ENCODE results near the gene RAB1B. TPM values are rescaled to one million over a fixed set of nuclear protein-coding genes. Genes with fewer than 3 reads are reported as not detected.
A peak's percentile ranks its signal among the peaks of the same experiment; 100 is the strongest.

The RAB1B gene
- total RNA-seq, 1 donor from 2014 or later: 72.7 TPM

DNA sequence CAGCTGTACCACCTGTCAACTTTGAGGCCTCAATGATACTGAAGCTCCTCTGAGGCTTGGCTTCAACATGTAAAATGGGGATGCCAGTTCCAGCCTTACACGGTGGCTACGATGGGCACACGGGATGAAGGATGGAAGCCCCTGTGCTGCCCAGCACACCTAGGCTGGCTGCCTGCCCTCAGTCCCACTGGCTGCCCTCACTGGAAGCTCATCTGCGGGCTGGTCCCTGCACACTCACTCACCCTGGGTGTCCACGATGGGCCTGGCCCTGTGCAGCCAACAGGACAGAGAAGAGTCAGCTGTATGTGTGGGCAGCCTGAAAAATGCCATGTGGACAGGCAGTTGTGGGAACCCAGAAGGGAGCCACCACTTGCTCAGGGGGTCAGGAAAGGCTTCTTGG, 18.3 kb downstream of the RAB1B start:
- H3K36me3 ChIP-seq: no peaks in the 10 kb centered on the region
- DNase-seq (ENCODE audit: extremely low spot score in 2 of 2): no peak
- no peak overlapping the region for H3K27ac ChIP-seq
- no peaks in the 10 kb centered on the region for H3K9me3 ChIP-seq
- no peaks in the 10 kb centered on the region for H3K27me3 ChIP-seq
- H3K4me3 ChIP-seq: no peak overlapping the region
- H3K4me1 ChIP-seq: peaks cover 47% of the 10 kb centered on the region
- no peak for TF ChIP-seq CTCF (IDR thresholded peaks at IDR 0.05)
- no peak for TF ChIP-seq POLR2AphosphoS5 (IDR thresholded peaks at IDR 0.05; ENCODE audit: insufficient read depth in 1 of 2, low read depth in 1 of 2)
- TF ChIP-seq POLR2A (IDR thresholded peaks at IDR 0.05): no peak
- intact Hi-C loops (cut with DNase I): loop anchor here (10.0 kb wide), 1 partner anchor 62 kb away; no protein-coding TSS in a partner anchor

DNA sequence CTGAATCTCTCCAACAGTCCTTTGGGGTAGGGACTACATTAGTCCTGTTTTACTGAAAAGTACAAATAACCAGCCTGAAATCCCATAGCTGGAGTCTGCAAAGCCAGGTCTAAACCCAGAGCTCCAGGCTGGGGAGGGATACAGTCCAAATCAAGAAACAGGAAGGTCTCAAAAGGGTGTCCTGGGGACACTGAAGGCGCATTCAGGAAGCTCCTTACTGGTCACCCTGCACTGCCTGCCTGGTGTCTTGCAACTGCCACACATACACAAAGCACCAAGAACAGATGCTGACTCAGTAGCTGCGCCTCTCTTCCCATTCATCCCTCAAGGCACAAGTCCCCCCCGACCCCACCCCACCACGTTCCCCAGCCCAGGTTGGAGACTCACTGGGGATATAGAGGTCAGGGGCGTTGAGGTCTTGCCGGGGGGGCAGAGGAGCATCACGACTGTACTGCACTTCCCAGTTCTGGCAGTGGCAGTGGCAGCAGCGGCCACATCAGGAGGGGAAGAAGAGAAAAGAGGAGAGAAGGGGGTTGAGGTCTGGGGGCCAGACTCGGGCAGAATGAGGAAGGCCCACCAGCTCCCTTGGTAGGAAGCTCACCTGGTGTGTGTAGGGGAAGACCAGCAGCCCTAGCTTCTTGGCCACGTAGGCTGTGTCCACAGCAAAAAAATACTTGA, 18.9 kb downstream of the RAB1B start:
- Histone ChIP-seq H3K36me3 (no peaks in the 10 kb centered on the region), H3K9me3 (no peaks in the 10 kb centered on the region), H3K27me3 (no peaks in the 10 kb centered on the region), H3K4me1 (peaks cover 47% of the 10 kb centered on the region), H3K4me3 (no peak overlapping the region), H3K27ac (no peak overlapping the region)
- no peak for TF ChIP-seq CTCF (IDR thresholded peaks at IDR 0.05)
- no peak for TF ChIP-seq POLR2A (IDR thresholded peaks at IDR 0.05)
- no peak for TF ChIP-seq POLR2AphosphoS5 (IDR thresholded peaks at IDR 0.05; ENCODE audit: insufficient read depth in 1 of 2, low read depth in 1 of 2)
- intact Hi-C loops (cut with DNase I): loop anchor here (10.0 kb wide), 1 partner anchor 63 kb away; no protein-coding TSS in a partner anchor
- no peak for DNase-seq (ENCODE audit: extremely low spot score in 2 of 2)

- DNase-seq (ENCODE audit: extremely low spot score in 2 of 2): no peak
- TF ChIP-seq CTCF (IDR thresholded peaks at IDR 0.05) (no peak), POLR2AphosphoS5 (IDR thresholded peaks at IDR 0.05; ENCODE audit: insufficient read depth in 1 of 2, low read depth in 1 of 2) (no peak), POLR2A (IDR thresholded peaks at IDR 0.05) (no peak)
- Histone ChIP-seq H3K9me3 (no peaks in the 10 kb centered on the region), H3K27ac (peak overlapping the region; percentile 90), H3K4me1 (peaks cover 42% of the 10 kb centered on the region), H3K36me3 (no peaks in the 10 kb centered on the region), H3K4me3 (peak overlapping the region; percentile 92 to 98), H3K27me3 (peaks cover 5% of the 10 kb centered on the region)
- intact Hi-C loops (cut with DNase I): loop anchor here (10.0 kb wide), 1 partner anchor 63 kb away; no protein-coding TSS in a partner anchor
Measured at GRCh38 chr11:66287889-66288670, 19.6 kb downstream of the RAB1B start.

GRCh38 chr11:66288671-66289547, 20.5 kb downstream of the RAB1B start, which contains the start of gene YIF1A:
Gene YIF1A (minus strand): TSS chr11:66289143. CDS start chr11:66288985, 158 bp downstream.
- Histone ChIP-seq H3K9me3 (no peaks in the 10 kb centered on the region), H3K27me3 (peaks cover 5% of the 10 kb centered on the region), H3K4me3 (peak within 1 kb of the TSS; percentile 92 to 98), H3K36me3 (no peaks in the 10 kb centered on the region), H3K27ac (peak within 1 kb of the TSS; percentile 90), H3K4me1 (peaks cover 42% of the 10 kb centered on the region)
- TF ChIP-seq CTCF (IDR thresholded peaks at IDR 0.05) (peak in 1 of 3 experiments; percentile 14), POLR2AphosphoS5 (IDR thresholded peaks at IDR 0.05; ENCODE audit: insufficient read depth in 1 of 2, low read depth in 1 of 2) (peak; percentile 90 to 95), POLR2A (IDR thresholded peaks at IDR 0.05) (peak in 1 of 2 donors; percentile 93)
- DNase-seq (ENCODE audit: extremely low spot score in 2 of 2): peak; percentile 100
- intact Hi-C loops (cut with DNase I): loop anchor here (10.0 kb wide), 1 partner anchor 64 kb away; no protein-coding TSS in a partner anchor

Data from vagina (tissue), 2 donors.